ENCODE data around the gene SETMAR.
"Not testable (repeated sequence)": the region's sequence is repeated elsewhere in the genome, so short reads cannot be mapped to it uniquely, and the experiment has no call there.

The SETMAR gene

GRCh38 chr3:4314688-4315087 lies 11.5 kb downstream of the SETMAR start:
- no peak for DNase-seq

GRCh38 chr3:4320096-4320911 lies 17.1 kb downstream of the SETMAR start:
- no peak for DNase-seq

DNA sequence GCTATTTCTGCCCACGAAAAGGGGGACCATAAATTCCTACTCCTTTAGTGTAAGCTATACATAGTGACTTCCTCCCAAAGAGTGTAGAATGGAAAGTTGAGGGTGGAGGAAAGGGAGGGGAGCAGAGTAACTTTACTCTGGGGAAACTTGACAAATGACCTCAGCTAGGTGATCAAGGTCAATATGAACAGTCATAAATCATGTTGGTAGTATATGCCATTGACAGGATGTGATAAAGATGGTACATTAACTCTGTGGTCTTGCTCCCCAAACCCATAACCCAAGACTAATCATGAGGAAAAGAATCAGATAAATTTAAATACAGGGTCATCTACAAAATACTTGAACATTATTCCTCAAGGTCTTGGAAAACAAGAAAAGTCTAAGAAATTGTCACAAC lies 18.6 kb downstream of the SETMAR start:
- DNase-seq: no peak

- no peak for DNase-seq
Measured at GRCh38 chr3:4322635-4323034, 19.5 kb downstream of the SETMAR start.

DNA sequence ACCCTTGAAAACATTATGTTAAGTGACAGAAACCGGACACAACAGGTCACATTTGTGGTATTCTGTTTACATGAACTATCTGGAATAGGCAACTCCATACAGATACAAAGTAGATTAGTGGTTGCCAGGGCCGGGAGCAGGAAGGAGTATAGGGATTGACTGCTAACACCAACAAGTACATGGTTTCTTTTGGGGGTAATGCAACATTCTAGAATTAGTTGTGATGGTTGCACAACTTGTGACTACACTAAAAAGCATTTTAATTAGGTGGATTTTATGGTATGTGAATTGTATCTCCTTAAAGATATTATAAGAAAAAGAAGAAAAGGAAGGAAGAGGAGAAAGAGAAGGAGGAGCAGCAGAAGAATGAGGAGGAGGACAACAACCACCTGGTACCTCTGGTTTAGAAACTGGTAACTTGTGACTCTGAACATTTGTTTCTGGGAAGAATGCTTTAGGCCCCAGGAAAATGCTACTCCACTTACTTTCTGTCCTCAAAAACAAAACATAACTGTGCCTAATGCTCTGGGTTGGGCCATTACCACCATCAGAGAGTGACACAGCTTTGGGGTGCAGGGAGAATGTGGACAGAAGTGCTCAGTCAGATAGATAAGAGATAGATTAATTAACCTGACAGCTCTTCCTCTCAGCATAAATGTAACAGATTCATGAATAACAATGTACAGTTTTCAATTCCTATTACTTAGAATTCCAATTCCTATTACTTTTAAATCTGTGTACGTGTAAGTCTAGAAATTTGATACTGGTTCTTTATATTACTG lies 20.3 kb downstream of the SETMAR start:
- DNase-seq: no peak

DNA sequence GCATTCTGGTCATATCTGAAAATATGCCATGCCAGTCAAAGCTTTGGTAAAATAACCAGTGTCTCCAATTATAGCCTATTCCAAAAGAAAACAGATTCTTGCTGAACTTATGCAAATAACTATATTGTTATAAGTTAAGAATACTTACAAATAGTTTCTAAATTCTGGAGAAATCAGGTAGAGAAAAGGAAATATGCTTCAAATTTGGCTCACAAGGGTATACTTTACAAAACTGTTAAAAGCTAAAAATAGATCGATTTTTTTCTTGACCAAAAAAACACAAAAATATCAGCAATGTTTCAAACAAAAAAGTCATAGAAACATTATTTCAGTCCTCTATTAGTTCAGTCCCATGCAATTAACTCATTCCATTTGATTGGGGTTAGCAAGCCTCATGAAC lies 23.7 kb downstream of the SETMAR start:
- no peak for DNase-seq

- not testable (repeated sequence) for DNase-seq
Measured at GRCh38 chr3:4329806-4330205, 26.6 kb downstream of the SETMAR start.

GRCh38 chr3:4332111-4332510 lies 28.9 kb downstream of the SETMAR start:
- DNase-seq: no peak

GRCh38 chr3:4332574-4332973 lies 29.4 kb downstream of the SETMAR start:
- DNase-seq: no peak

GRCh38 chr3:4332991-4333390 lies 29.8 kb downstream of the SETMAR start:
- DNase-seq: no peak

GRCh38 chr3:4334548-4334947 lies 31.4 kb downstream of the SETMAR start:
- DNase-seq: no peak

- no peak for DNase-seq
Measured at GRCh38 chr3:4335840-4336562, 32.8 kb downstream of the SETMAR start.

GRCh38 chr3:4336850-4337546 lies 33.8 kb downstream of the SETMAR start:
- DNase-seq: no peak

DNA sequence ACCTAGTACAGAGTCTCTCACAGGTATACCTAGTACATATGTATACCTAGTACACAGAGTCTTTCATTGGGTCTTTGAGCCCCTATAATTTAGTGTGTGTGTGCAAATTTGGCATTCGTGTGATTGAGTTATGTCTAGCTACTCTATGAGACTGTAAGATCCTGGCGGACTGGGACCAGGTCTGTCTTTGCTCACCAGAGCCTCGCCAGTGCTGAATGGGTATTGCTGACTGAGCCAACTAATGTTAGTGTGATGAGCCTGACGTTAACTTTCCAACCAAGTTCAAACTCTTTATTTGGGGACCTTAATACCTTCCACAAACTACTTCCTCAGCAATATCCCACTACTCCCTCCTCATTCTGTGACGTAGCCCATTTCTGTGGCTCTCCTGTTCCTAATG lies 35.6 kb downstream of the SETMAR start:
- DNase-seq: no peak

GRCh38 chr3:4340077-4340410 lies 36.9 kb downstream of the SETMAR start:
- DNase-seq: no peak

GRCh38 chr3:4340411-4341335 lies 37.5 kb downstream of the SETMAR start:
- no peak for DNase-seq

DNA sequence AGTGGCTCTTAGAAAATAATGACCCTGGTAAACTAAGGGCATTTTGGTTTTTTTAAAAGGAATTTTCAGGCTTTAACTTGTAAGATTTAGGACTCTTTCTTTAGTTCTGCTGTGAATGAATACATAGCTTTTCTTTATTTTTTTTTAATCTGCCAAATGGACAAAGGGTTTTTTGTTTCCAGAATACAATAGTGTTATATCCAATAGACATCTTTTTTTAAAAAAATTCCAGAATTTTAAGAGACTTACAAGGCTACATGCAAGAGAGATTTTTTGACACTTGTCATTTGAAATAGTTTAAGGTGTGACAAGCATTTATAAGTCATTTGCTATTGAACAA lies 38.1 kb downstream of the SETMAR start:
- DNase-seq: no peak

- no peak for DNase-seq
Measured at GRCh38 chr3:4343258-4343657, 40.1 kb downstream of the SETMAR start.

DNA sequence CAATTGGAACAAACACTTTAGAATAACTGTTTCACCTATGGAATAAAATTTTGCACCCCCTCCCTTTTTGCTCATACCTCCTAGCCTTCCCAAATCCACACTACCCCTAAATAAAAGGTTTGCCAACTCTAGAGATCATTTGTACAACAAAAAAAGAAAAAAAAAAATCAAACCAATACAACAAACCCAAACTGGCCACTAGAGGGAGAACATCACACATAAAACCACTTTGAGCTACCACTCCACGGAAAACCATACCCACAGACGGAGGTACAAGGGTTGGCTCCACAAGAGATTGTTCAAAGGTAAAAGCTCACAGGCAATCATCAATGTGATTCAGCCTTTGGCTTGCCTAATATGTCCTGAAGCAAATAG lies 47.6 kb downstream of the SETMAR start:
- DNase-seq: peak; percentile 31

DNA sequence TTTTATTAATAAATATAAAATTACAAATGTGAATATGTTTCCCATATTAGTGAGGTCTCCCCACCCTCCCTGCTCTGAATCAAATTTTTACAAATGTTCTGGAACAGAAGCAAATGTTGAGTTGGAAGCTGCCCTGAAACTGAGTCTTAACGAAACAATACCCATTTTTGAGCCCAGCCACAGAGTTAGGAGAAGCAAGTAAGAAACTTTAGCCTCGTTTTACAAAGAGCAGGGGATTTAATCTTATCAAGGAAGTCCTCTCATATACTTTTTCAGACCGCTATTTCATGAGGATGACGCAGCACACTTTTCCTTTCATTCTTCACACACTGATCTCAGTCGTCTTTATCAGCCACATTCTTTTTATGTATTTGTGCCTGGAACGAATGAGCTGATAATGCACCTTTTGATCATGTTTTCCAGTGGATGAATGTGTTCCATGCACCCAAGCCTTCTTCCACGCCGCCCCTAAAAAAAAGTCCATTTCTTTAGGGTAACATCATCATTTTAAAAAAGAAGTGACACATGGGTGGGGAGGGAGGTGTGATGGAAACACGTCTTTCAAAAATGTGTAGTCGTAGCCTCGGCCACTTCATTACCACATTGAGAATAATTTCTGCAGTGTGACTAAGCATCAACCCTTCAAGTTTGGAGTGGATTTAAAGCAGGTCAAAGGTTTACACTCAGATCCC lies 48.1 kb downstream of the SETMAR start:
- DNase-seq: no peak

DNA sequence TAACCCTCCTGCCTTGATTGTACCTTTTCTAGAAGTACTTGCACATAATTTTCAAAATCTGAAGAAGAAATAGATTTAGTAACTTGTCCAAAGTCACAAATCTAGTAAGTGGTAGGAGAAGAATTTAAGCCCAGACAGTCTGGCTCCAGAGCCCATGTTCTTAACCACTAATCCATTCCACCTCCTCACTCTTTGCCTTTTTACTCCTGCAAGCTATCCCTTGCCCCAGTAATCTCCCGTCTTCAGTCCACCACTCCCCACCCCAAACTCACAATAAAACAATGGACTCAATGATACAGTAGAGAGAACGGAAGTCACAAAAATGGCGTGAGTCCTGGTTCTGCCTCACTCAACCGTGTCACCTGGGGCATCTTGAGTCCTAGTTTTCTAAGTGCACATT lies 48.7 kb downstream of the SETMAR start:
- DNase-seq: no peak
